ENCODE results near the gene SMCHD1. TPM values are rescaled to one million over a fixed set of nuclear protein-coding genes. Genes with fewer than 3 reads are reported as not detected.
"Not testable (repeated sequence)": the region's sequence is repeated elsewhere in the genome, so short reads cannot be mapped to it uniquely, and the experiment has no call there.

The SMCHD1 gene
- total RNA-seq, 2 experiments from 2014 or later, result 357 to 359 TPM

DNA sequence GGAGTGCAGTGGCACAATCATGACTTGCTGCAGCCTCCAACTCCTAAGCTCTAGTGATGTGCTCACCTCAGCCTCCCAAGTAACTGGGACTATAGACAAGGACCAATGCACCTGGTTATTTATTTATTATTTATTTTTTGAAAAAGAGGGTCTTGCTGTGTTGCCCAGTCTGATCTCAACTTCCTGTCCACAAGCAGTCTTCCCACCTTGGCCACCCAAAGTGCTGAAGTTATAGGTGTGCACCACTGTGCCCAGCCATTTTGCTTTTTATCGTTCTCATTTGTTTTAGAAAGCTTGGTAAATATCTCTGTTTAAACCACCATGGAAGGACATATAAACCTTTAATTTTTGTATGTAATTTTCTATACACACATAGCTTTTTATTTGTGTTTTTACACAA is 74.2 kb downstream of the SMCHD1 start:
- Mint-ChIP-seq H3K9me3 (no peaks in the 10 kb centered on the region), H3K27me3 (no peaks in the 10 kb centered on the region), H3K4me1 (ENCODE audit: low read depth) (peaks cover 14% of the 10 kb centered on the region), H3K4me3 (no peak overlapping the region), H3K27ac (no peak overlapping the region), H3K36me3 (ENCODE audit: low read depth) (peaks cover 99% of the 10 kb centered on the region)
- H3K9me3 ChIP-seq (ENCODE audit: control insufficient read depth in 1 of 2, insufficient read depth in 1 of 2, low read length in 2 of 2), result no peaks in the 10 kb centered on the region
- POLR2A ChIA-PET, result interaction anchor here (0.8 kb wide), 1 partner anchor 39 kb away, joined by 3 read pairs; no protein-coding TSS in a partner anchor
- peaks cover 98% of the 10 kb centered on the region for H3K36me3 ChIP-seq (ENCODE audit: insufficient read depth, low read length)
- CTCF ChIA-PET, result no interaction called here
- TF ChIP-seq, protein P1, sequence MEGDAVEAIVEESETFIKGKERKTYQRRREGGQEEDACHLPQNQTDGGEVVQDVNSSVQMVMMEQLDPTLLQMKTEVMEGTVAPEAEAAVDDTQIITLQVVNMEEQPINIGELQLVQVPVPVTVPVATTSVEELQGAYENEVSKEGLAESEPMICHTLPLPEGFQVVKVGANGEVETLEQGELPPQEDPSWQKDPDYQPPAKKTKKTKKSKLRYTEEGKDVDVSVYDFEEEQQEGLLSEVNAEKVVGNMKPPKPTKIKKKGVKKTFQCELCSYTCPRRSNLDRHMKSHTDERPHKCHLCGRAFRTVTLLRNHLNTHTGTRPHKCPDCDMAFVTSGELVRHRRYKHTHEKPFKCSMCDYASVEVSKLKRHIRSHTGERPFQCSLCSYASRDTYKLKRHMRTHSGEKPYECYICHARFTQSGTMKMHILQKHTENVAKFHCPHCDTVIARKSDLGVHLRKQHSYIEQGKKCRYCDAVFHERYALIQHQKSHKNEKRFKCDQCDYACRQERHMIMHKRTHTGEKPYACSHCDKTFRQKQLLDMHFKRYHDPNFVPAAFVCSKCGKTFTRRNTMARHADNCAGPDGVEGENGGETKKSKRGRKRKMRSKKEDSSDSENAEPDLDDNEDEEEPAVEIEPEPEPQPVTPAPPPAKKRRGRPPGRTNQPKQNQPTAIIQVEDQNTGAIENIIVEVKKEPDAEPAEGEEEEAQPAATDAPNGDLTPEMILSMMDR (IDR thresholded peaks at IDR 0.05), result no peak
- H3K27ac ChIP-seq (ENCODE audit: low read depth in 1 of 2, low read length in 2 of 2), result no peak overlapping the region
- H3K4me1 ChIP-seq (ENCODE audit: insufficient read depth, low read length), result no peaks in the 10 kb centered on the region
- intact Hi-C loops (cut with DNase I, micrococcal nuclease), result loop anchor here (5.0 kb wide), 3 partner anchors 37 to 43 kb away; no protein-coding TSS in a partner anchor
- no peaks in the 10 kb centered on the region for H3K27me3 ChIP-seq (ENCODE audit: control insufficient read depth in 1 of 2, insufficient read depth in 2 of 2, low read length in 2 of 2)
- H3K4me3 ChIP-seq (ENCODE audit: low read length), result no peak overlapping the region
- no peak for DNase-seq
- no peak for ATAC-seq (ENCODE audit: poor library complexity)

DNA sequence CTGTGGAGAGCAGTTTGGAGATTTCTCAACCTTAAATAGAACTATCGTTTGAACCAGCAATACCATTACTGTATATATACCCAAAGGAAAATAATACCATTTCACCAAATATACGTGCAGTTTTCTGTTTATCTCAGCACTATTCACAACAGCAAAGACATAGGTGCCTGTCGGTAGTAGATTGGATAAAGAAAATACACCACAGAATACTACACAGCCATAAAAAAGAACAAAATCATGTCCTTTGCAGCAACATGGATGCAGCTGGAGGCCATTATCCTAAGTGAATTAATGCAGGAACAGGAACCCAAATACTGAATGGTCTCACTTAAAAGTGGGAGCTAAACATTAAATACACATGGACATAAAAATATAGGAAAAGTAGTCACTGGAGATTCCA is 81.3 kb downstream of the SMCHD1 start:
- Histone ChIP-seq H3K4me1 (ENCODE audit: insufficient read depth, low read length) (no peaks in the 10 kb centered on the region), H3K27ac (ENCODE audit: low read depth in 1 of 2, low read length in 2 of 2) (no peak overlapping the region), H3K9me3 (ENCODE audit: control insufficient read depth in 1 of 2, insufficient read depth in 1 of 2, low read length in 2 of 2) (no peaks in the 10 kb centered on the region), H3K4me3 (ENCODE audit: low read length) (no peak overlapping the region), H3K36me3 (ENCODE audit: insufficient read depth, low read length) (peaks cover 88% of the 10 kb centered on the region), H3K27me3 (ENCODE audit: control insufficient read depth in 1 of 2, insufficient read depth in 2 of 2, low read length in 2 of 2) (no peaks in the 10 kb centered on the region)
- Mint-ChIP-seq H3K36me3 (ENCODE audit: low read depth) (peaks cover 99% of the 10 kb centered on the region), H3K27ac (no peak overlapping the region), H3K9me3 (no peaks in the 10 kb centered on the region), H3K4me3 (no peak overlapping the region), H3K4me1 (ENCODE audit: low read depth) (peaks cover 24% of the 10 kb centered on the region), H3K27me3 (no peaks in the 10 kb centered on the region)
- ATAC-seq (ENCODE audit: poor library complexity) (no peak), DNase-seq (no peak)
- ChIA-PET CTCF (no interaction called here), POLR2A (interaction anchor here (0.9 to 1.5 kb wide), 2 partner anchors 11 to 29 kb away, joined by 3 read pairs; no protein-coding TSS in a partner anchor)
- intact Hi-C loops (cut with DNase I, micrococcal nuclease), result loop anchor here in 1 of 2 experiments (5.0 kb wide), 1 partner anchor 35 kb away; no protein-coding TSS in a partner anchor
- TF ChIP-seq, protein P1 (IDR thresholded peaks at IDR 0.05), result no peak

GRCh38 chr18:2740082-2740481 is 84.6 kb downstream of the SMCHD1 start:
- DNase-seq; H3K27ac ChIP-seq (ENCODE audit: low read depth in 1 of 2, low read length in 2 of 2); H3K9me3 Mint-ChIP-seq; H3K4me3 Mint-ChIP-seq; H3K4me3 ChIP-seq (ENCODE audit: low read length); H3K4me1 ChIP-seq (ENCODE audit: insufficient read depth, low read length); ATAC-seq (ENCODE audit: poor library complexity); H3K27me3 ChIP-seq (ENCODE audit: control insufficient read depth in 1 of 2, insufficient read depth in 2 of 2, low read length in 2 of 2); intact Hi-C loops (cut with DNase I, micrococcal nuclease); H3K27me3 Mint-ChIP-seq; H3K27ac Mint-ChIP-seq; H3K9me3 ChIP-seq (ENCODE audit: control insufficient read depth in 1 of 2, insufficient read depth in 1 of 2, low read length in 2 of 2); CTCF ChIA-PET: not testable (repeated sequence)
- Mint-ChIP-seq H3K36me3 (ENCODE audit: low read depth) (peaks cover 99% of the 10 kb centered on the region), H3K4me1 (ENCODE audit: low read depth) (peaks cover 35% of the 10 kb centered on the region)
- POLR2A ChIA-PET, result interaction anchor here (1.5 kb wide), 1 partner anchor 85 kb away, joined by 3 read pairs; the partner anchor contains the start of gene SMCHD1
- peaks cover 87% of the 10 kb centered on the region for H3K36me3 ChIP-seq (ENCODE audit: insufficient read depth, low read length)

- Mint-ChIP-seq H3K27me3 (no peaks in the 10 kb centered on the region), H3K9me3 (no peaks in the 10 kb centered on the region), H3K36me3 (ENCODE audit: low read depth) (peaks cover 96% of the 10 kb centered on the region), H3K4me3 (no peak overlapping the region), H3K27ac (peak overlapping the region; percentile 79), H3K4me1 (ENCODE audit: low read depth) (peaks cover 45% of the 10 kb centered on the region)
- ATAC-seq (ENCODE audit: poor library complexity), result no peak
- Histone ChIP-seq H3K4me1 (ENCODE audit: insufficient read depth, low read length) (no peaks in the 10 kb centered on the region), H3K9me3 (ENCODE audit: control insufficient read depth in 1 of 2, insufficient read depth in 1 of 2, low read length in 2 of 2) (no peaks in the 10 kb centered on the region), H3K36me3 (ENCODE audit: insufficient read depth, low read length) (peaks cover 96% of the 10 kb centered on the region), H3K27me3 (ENCODE audit: control insufficient read depth in 1 of 2, insufficient read depth in 2 of 2, low read length in 2 of 2) (no peaks in the 10 kb centered on the region), H3K4me3 (ENCODE audit: low read length) (no peak overlapping the region), H3K27ac (ENCODE audit: low read depth in 1 of 2, low read length in 2 of 2) (no peak overlapping the region)
- DNase-seq, result no peak
- TF ChIP-seq, protein P1 (IDR thresholded peaks at IDR 0.05), result no peak
- CTCF ChIA-PET, result no interaction called here
- intact Hi-C loops (cut with DNase I, micrococcal nuclease), result loop anchor here (5.0 kb wide), 2 partner anchors 34 to 39 kb away; no protein-coding TSS in a partner anchor
- POLR2A ChIA-PET, result no interaction called here
Observed at GRCh38 chr18:2746274-2746673, 90.7 kb downstream of the SMCHD1 start.
